HEK293T (cell line): ENCODE results near the gene PSME3IP1.

Source experiments
- ARNT ChIP-seq: fragments of 450-650 bp; IDR thresholded peaks from 2 replicates; pipeline ENCODE4 v1.6.1; 2017; ENCODE audit warnings: mild to moderate bottlenecking
- BHLHE40 ChIP-seq: fragments of 450-650 bp; IDR thresholded peaks from 2 replicates; pipeline ENCODE4 v1.6.1; 2016; ENCODE audit warnings: mild to moderate bottlenecking, moderate library complexity, borderline replicate concordance
- CTBP1 ChIP-seq: fragments of 450-650 bp; IDR thresholded peaks from 2 replicates; pipeline ENCODE4 v1.6.1; 2016; ENCODE audit warnings: borderline replicate concordance
- FOXA1 ChIP-seq: fragments of 450-650 bp; IDR thresholded peaks from 2 replicates; pipeline ENCODE4 v1.6.1; 2016; ENCODE audit warnings: mild to moderate bottlenecking
- FOXK2 ChIP-seq: fragments of 450-650 bp; IDR thresholded peaks from 2 replicates; pipeline ENCODE4 v1.6.1; 2016; ENCODE audit warnings: mild to moderate bottlenecking
- HDGF ChIP-seq: fragments of 450-650 bp; IDR thresholded peaks from 2 replicates; pipeline ENCODE4 v1.6.1; 2017; ENCODE audit warnings: antibody characterized with exemption, borderline replicate concordance
- SUZ12 ChIP-seq: fragments of 450-650 bp; IDR thresholded peaks from 2 replicates; pipeline ENCODE4 v1.6.1; 2016; ENCODE audit warnings: mild to moderate bottlenecking
- TARDBP ChIP-seq: fragments of 450-650 bp; IDR thresholded peaks from 2 replicates; pipeline ENCODE4 v1.6.1; 2016

- no peak for TF ChIP-seq TARDBP
- no peak for TF ChIP-seq HDGF
- TF ChIP-seq CTBP1: no peak
- TF ChIP-seq FOXA1: no peak
- no peak for TF ChIP-seq SUZ12
- TF ChIP-seq FOXK2: no peak
- no peak for TF ChIP-seq ARNT
- no peak for TF ChIP-seq BHLHE40
Observed at GRCh38 chr16:57184887-57185445, 873 bp downstream of the PSME3IP1 start.
